Naive B cell (primary cell): Measurements from ENCODE around the gene CEBPB. TPM values are rescaled to one million over a fixed set of nuclear protein-coding genes. Genes with fewer than 3 reads are reported as not detected.

Source experiments
- ATAC-seq, 2 donors: fragments of 150-1000 bp; cut with Tn5 transposase; 2 replicates each; pipeline ENCODE4 v1.10.0; 2021; ENCODE audit warnings: low read depth in 2 of 2, mild to moderate bottlenecking in 2 of 2, moderate library complexity in 2 of 2
- DNase-seq: peaks from one replicate; pipeline ENCODE4 v3.0.0; 2022
- H3K27ac Mint-ChIP-seq, 6 donors: one replicate each; pipeline ENCODE4 v1.8.0; 2020 to 2022; ENCODE audit warnings: mild to moderate bottlenecking in 6 of 6, mixed read lengths in 6 of 6, moderate library complexity in 5 of 6, inconsistent platforms in 2 of 6
- H3K27me3 Mint-ChIP-seq, 3 donors: one replicate each; pipeline ENCODE4 v1.8.0; 2021 to 2022; ENCODE audit warnings: mixed read lengths in 3 of 3, mild to moderate bottlenecking in 1 of 3
- H3K36me3 Mint-ChIP-seq, 2 donors: one replicate each; pipeline ENCODE4 v1.8.0; 2020 to 2022; ENCODE audit warnings: mixed read lengths in 2 of 2, inconsistent platforms in 1 of 2, mild to moderate bottlenecking in 1 of 2
- H3K4me1 Mint-ChIP-seq, 3 donors: one replicate each; pipeline ENCODE4 v1.8.0; 2020 to 2022; ENCODE audit warnings: mixed read lengths in 3 of 3, inconsistent platforms in 1 of 3, mild to moderate bottlenecking in 1 of 3, moderate library complexity in 1 of 3
- H3K4me3 Mint-ChIP-seq, 8 donors: one replicate each; pipeline ENCODE4 v1.8.0; 2020 to 2022; ENCODE audit warnings: mild to moderate bottlenecking in 8 of 8, mixed read lengths in 8 of 8, moderate library complexity in 8 of 8, inconsistent platforms in 2 of 8
- H3K9me3 Mint-ChIP-seq, 7 donors: one replicate each; pipeline ENCODE4 v1.8.0; 2020 to 2022; ENCODE audit warnings: mixed read lengths in 7 of 7, mild to moderate bottlenecking in 5 of 7, inconsistent platforms in 2 of 7, moderate library complexity in 1 of 7
- polyA plus RNA-seq, 6 donors: library from polyadenylated mRNA; unstranded; fragments of 300-500 nt; fragmentation: Illumina TruSeq; gene quantifications; one replicate each; pipeline ENCODE4 v1.2.3, GENCODE V29; 2021; ENCODE audit warnings: low read depth in 6 of 6

The CEBPB gene
- polyA plus RNA-seq, 6 donors from 2014 or later = 8.3 to 17.0 (median 13.0) TPM

GRCh38 chr20:50214226-50215024, 23.8 kb downstream of the CEBPB start:
- ATAC-seq (no peak), DNase-seq (no peak)
- Mint-ChIP-seq H3K4me3 (no peak overlapping the region), H3K36me3 (no peaks in the 10 kb centered on the region), H3K27me3 (peaks cover 24 to 61% (median 39%) of the 10 kb centered on the region in 3 donors), H3K27ac (peak overlapping the region in 1 of 6 donors; percentile 28), H3K4me1 (no peaks in the 10 kb centered on the region), H3K9me3 (peaks cover 0 to 2% (median 0%) of the 10 kb centered on the region in 7 donors)

DNA sequence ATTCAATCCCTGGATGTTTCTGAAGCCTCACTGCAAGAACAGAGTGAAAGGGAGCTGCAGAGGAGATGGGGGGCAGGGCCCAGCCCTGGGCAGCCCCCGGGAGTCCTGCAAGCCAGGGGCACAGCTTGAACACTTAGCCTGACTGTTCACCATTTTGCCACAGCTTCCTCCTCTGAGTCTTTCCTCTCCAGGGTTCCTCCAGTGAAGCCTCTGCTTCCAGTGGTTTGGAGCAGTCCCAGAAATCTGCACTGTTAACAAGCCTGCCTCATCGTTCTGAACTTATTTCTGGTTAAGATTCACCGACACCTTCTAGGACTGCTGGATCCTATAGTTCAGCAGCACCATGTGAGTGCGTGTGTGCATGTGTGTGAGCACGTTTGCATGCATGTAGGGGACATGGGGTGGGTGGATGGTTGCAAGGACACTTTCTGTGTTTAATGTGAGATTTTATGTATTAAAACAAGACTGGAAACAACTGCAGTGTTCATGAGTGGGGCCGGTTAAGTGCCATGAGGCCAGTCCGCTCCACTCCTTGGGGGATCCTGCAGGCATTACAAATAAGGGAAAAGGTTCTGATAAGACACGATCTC, 24.6 kb downstream of the CEBPB start:
- Mint-ChIP-seq H3K9me3 (peaks cover 0 to 7% (median 0%) of the 10 kb centered on the region in 7 donors), H3K4me1 (no peaks in the 10 kb centered on the region), H3K4me3 (peak overlapping the region in 1 of 8 donors; percentile 33), H3K36me3 (no peaks in the 10 kb centered on the region), H3K27me3 (peaks cover 26 to 69% (median 46%) of the 10 kb centered on the region in 3 donors), H3K27ac (no peak overlapping the region)
- ATAC-seq (no peak), DNase-seq (no peak)

DNA sequence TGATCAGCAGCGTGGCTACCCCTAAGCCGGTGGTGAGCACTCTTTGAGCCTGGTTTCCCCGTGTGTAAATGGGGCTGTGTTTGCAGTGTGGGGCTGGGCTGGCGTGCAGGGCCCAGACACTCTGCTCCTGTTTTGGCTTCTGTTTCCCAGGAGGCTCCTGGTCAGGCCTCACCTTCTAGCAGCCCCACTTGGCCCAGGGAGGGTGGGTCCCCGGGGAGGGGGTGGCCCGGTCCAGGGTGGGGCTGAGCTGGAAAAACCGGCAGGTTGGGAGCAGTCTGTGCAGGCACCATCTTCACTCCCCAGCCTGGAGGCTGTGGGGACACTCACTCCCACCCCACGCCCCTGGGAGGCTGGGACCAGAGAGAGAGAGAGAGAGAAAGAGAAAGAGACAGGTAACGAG, 25.3 kb downstream of the CEBPB start:
- no peak for ATAC-seq
- no peak overlapping the region for H3K27ac Mint-ChIP-seq
- no peaks in the 10 kb centered on the region for H3K36me3 Mint-ChIP-seq
- peaks cover 26 to 70% (median 46%) of the 10 kb centered on the region in 3 donors for H3K27me3 Mint-ChIP-seq
- no peaks in the 10 kb centered on the region for H3K4me1 Mint-ChIP-seq
- peaks cover 0 to 7% (median 0%) of the 10 kb centered on the region in 7 donors for H3K9me3 Mint-ChIP-seq
- no peak for DNase-seq
- H3K4me3 Mint-ChIP-seq = no peak overlapping the region

DNA sequence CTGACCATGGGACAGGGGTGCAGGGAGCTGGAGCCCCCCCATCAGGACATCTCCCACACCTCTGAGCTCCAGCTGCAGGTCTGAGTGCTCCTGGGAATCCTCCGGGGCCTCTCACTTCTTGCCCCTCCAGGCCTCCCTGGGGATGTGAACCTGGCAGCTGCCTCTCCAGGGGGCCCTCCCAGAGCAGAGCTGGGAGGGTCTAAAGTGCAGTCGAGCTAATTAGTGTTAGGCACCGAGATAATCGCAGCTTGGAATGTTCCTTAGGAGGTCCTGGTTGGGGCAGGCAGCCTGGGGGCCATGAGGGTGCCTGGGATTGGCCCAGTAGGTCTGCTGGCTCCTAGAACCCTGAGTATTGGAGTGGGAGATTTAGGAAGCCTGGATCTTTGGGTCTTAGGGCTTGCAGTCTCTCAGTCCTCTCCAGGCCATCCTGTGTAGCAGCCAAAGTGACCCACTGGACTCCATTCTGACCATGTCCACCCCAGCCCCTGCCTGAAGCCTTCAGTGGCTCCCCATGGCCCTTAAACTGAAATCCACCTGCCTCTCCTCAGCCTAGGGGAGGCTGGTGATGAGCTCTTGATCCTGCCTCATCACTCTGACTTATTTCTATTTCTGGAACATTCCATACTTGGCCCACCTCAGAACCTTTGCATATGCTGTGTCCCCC, 26.0 kb downstream of the CEBPB start:
- peaks cover 0 to 7% (median 0%) of the 10 kb centered on the region in 7 donors for H3K9me3 Mint-ChIP-seq
- H3K36me3 Mint-ChIP-seq = no peaks in the 10 kb centered on the region
- no peak overlapping the region for H3K4me3 Mint-ChIP-seq
- H3K4me1 Mint-ChIP-seq = no peaks in the 10 kb centered on the region
- no peak for ATAC-seq
- peaks cover 22 to 70% (median 46%) of the 10 kb centered on the region in 3 donors for H3K27me3 Mint-ChIP-seq
- H3K27ac Mint-ChIP-seq = no peak overlapping the region
- no peak for DNase-seq

- Mint-ChIP-seq H3K27me3 (peaks cover 21 to 69% (median 46%) of the 10 kb centered on the region in 3 donors), H3K4me1 (no peaks in the 10 kb centered on the region), H3K27ac (no peak overlapping the region), H3K9me3 (peaks cover 0 to 7% (median 0%) of the 10 kb centered on the region in 7 donors), H3K4me3 (no peak overlapping the region), H3K36me3 (no peaks in the 10 kb centered on the region)
- ATAC-seq = no peak
- DNase-seq = no peak
Measured at GRCh38 chr20:50217207-50217949, 26.7 kb downstream of the CEBPB start.

DNA sequence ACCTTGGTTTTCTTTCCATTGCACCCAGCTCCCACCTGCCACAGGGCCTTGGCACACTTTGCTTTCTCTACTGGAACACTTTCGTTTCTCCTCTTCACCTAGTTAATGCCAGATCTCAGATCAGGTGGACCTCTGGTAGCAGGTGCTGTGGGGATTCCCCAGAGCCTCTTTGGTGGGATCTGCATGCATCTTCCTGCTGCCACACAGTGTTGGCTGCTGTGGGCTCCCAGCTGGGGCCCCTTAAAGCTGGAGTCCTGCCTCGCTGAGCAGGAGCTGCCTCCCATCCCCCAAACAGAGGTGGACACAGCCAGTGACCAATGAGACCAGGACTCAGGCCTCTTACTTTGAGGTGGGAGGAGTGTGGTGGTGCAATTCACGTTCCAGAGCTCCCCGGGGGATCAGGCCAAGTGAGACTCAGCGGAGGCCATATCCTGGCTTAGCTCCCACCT, 28.4 kb downstream of the CEBPB start:
- DNase-seq = no peak
- Mint-ChIP-seq H3K9me3 (peaks cover 0 to 7% (median 3%) of the 10 kb centered on the region in 7 donors), H3K4me3 (no peak overlapping the region)

GRCh38 chr20:50219600-50219999, 29.0 kb downstream of the CEBPB start:
- no peak for DNase-seq
- Mint-ChIP-seq H3K4me1 (no peaks in the 10 kb centered on the region), H3K36me3 (no peaks in the 10 kb centered on the region), H3K9me3 (peaks cover 0 to 7% (median 4%) of the 10 kb centered on the region in 7 donors), H3K27me3 (peaks cover 19 to 47% (median 33%) of the 10 kb centered on the region in 3 donors), H3K4me3 (no peak overlapping the region), H3K27ac (no peak overlapping the region)
- ATAC-seq = no peak

More for the DNA sequence above, 28.4 kb downstream of the CEBPB start:
- H3K4me1 Mint-ChIP-seq = no peaks in the 10 kb centered on the region
- no peak for ATAC-seq
- H3K27ac Mint-ChIP-seq = no peak overlapping the region
- H3K27me3 Mint-ChIP-seq = peaks cover 21 to 52% (median 36%) of the 10 kb centered on the region in 3 donors
- no peaks in the 10 kb centered on the region for H3K36me3 Mint-ChIP-seq

GRCh38 chr20:50220093-50220893, 29.7 kb downstream of the CEBPB start:
- Mint-ChIP-seq H3K27ac (no peak overlapping the region), H3K4me1 (no peaks in the 10 kb centered on the region), H3K9me3 (peaks cover 0 to 7% (median 4%) of the 10 kb centered on the region in 7 donors), H3K4me3 (no peak overlapping the region), H3K36me3 (no peaks in the 10 kb centered on the region), H3K27me3 (peaks cover 12 to 40% (median 32%) of the 10 kb centered on the region in 3 donors)
- DNase-seq = no peak
- ATAC-seq = no peak

DNA sequence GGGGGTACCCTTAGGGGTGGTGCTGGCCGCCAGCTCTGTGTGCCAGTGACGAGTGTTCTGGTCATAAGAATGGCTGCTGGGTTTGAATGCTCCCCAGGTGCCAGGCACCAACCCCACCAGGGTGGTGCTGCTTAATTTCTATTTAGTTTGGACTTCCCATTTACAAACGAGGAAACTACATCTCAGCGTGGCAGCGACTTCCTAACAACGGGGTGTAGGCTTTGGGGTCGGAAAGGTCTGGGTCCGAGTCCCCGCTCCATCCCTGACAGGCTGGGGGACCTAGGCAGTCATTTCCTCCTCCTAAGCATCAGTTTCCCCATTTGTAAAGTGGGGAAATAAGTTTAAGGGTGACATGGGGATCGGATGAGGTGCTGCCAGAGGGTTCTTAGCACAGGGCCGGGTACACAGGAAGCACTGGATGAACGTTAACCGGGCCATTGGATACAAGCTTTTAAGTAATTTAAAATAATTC, 30.3 kb downstream of the CEBPB start:
- Mint-ChIP-seq H3K27ac (no peak overlapping the region), H3K27me3 (peaks cover 8 to 34% (median 28%) of the 10 kb centered on the region in 3 donors), H3K9me3 (peaks cover 0 to 7% (median 4%) of the 10 kb centered on the region in 7 donors), H3K4me1 (no peaks in the 10 kb centered on the region), H3K4me3 (no peak overlapping the region), H3K36me3 (no peaks in the 10 kb centered on the region)
- no peak for DNase-seq
- ATAC-seq = no peak

- no peak overlapping the region for H3K4me3 Mint-ChIP-seq
- peaks cover 0 to 7% (median 4%) of the 10 kb centered on the region in 7 donors for H3K9me3 Mint-ChIP-seq
- no peak for ATAC-seq
- no peaks in the 10 kb centered on the region for H3K36me3 Mint-ChIP-seq
- DNase-seq = no peak
- no peaks in the 10 kb centered on the region for H3K4me1 Mint-ChIP-seq
- H3K27me3 Mint-ChIP-seq = peaks cover 8 to 32% (median 31%) of the 10 kb centered on the region in 3 donors
- peak overlapping the region in 2 of 6 donors; percentile 28 to 54 for H3K27ac Mint-ChIP-seq
Measured at GRCh38 chr20:50221501-50222308, 31.1 kb downstream of the CEBPB start.

DNA sequence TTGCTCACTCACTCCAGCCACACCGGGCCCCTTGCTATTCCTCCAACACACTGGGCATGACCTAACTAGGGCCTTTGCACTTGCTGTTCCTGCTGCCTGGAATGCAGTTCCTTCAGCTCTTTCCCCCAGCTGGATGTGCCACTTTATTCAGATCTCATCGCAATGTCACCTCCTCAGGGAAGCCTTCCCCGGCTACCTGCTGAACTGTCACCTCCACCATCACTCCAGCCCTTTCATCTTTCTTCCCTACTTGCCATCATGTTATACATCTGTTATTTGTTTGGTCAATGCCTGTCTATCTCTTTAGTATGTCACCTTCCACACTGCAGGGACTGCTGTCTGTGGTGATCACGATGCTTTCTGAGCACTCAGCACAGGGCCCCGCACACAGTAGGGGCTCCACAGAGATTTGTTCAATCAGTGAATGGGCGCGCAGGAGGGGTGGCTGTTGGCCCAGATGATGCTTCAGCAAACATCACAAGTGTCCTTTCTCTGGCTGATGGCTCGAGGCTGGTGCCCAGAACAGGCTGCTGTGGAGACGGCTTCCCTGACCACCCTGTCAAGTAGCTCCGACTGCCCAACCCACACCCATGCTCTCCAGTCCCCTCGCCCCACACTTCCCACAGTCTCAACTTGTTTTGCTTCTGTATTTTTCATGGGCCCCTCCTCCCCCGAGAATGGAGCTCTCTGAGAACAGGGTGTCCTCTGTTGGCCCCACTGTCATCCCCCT, 31.8 kb downstream of the CEBPB start:
- no peak overlapping the region for H3K27ac Mint-ChIP-seq
- DNase-seq (no peak), ATAC-seq (no peak)
- no peak overlapping the region for H3K4me3 Mint-ChIP-seq
- no peaks in the 10 kb centered on the region for H3K4me1 Mint-ChIP-seq
- peaks cover 8 to 36% (median 27%) of the 10 kb centered on the region in 3 donors for H3K27me3 Mint-ChIP-seq
- peaks cover 0 to 7% (median 4%) of the 10 kb centered on the region in 7 donors for H3K9me3 Mint-ChIP-seq
- no peaks in the 10 kb centered on the region for H3K36me3 Mint-ChIP-seq
